Liver (tissue), 3 donors: ENCODE measurements around the gene ROR1.

Experiments used
- CTCF ChIP-seq: fragments of 150-350 bp; IDR thresholded peaks from 2 replicates; pipeline ENCODE4 v1.5.1; 2017; ENCODE audit warnings: improper control_type of control experiment, low read depth, low read length; ENCODE audit not compliant: missing input control
- EGR1 ChIP-seq, 2 donors: IDR thresholded peaks; 2 replicates each; pipeline ENCODE4 v1.6.1; 2016 to 2018; ENCODE audit warnings: antibody characterized with exemption in 2 of 2, low read depth in 2 of 2
- FOXA1 ChIP-seq: IDR thresholded peaks from 2 replicates; pipeline ENCODE4 v1.6.1; 2016; ENCODE audit warnings: antibody characterized with exemption
- JUND ChIP-seq, 2 donors: IDR thresholded peaks; 2 replicates each; pipeline ENCODE4 v1.6.1; 2016; ENCODE audit warnings: antibody characterized with exemption in 2 of 2
- NR2F2 ChIP-seq: IDR thresholded peaks from 2 replicates; pipeline ENCODE4 v1.6.1; 2016; ENCODE audit warnings: antibody characterized with exemption
- REST ChIP-seq: IDR thresholded peaks from 2 replicates; pipeline ENCODE4 v1.6.1; 2016; ENCODE audit warnings: antibody characterized with exemption, mild to moderate bottlenecking
- donor health status: healthy.
- donor health status: healthy.

- TF ChIP-seq CTCF (no peak), REST (no peak), EGR1 (IDR thresholded peaks at IDR 0.05; ENCODE audit: low read depth in 2 of 2) (no peak), FOXA1 (no peak), JUND (IDR thresholded peaks at IDR 0.05) (no peak), NR2F2 (no peak)
Observed at GRCh38 chr1:63903947-63904610, 130.3 kb downstream of the ROR1 start.
